PC-3 (cell line): Measurements from ENCODE around the gene HS2ST1.

Experiments
- EZH2 ChIP-seq: fragments of 300-600 bp; sonication (generic); IDR thresholded peaks from one replicate; pipeline ENCODE4 v1.6.1; 2017; ENCODE audit warnings: antibody characterized with exemption, mild to moderate bottlenecking, low read length; ENCODE audit not compliant: unreplicated experiment
- TF ChIP-seq, protein P1 (sequence below): fragments of 300-600 bp; sonication (generic); conservative IDR thresholded peaks from 2 replicates; pipeline ENCODE4 v1.5.1; 2017; ENCODE audit warnings: antibody characterized with exemption, low read depth, mild to moderate bottlenecking, low read length

DNA sequence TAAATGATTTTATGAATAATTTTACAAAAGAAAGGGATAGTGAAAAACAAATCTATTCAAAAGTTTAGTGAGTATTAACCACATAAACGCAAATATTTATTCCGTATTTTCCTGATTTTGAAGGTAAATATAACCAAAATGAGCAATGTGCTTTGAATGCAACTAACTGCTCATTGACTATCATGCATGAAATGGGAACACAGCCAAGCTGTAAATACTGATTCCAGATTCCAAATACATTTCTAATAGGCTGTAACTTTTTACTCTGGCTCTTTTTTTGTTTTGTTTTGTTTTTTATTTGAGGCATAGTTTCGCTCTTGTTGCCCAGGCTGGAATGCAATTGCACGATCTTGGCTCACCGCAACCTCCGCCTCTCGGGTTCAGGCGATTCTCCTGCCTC, 42.3 kb upstream of the HS2ST1 start:
- no peak for TF ChIP-seq EZH2
- TF ChIP-seq, protein P1, sequence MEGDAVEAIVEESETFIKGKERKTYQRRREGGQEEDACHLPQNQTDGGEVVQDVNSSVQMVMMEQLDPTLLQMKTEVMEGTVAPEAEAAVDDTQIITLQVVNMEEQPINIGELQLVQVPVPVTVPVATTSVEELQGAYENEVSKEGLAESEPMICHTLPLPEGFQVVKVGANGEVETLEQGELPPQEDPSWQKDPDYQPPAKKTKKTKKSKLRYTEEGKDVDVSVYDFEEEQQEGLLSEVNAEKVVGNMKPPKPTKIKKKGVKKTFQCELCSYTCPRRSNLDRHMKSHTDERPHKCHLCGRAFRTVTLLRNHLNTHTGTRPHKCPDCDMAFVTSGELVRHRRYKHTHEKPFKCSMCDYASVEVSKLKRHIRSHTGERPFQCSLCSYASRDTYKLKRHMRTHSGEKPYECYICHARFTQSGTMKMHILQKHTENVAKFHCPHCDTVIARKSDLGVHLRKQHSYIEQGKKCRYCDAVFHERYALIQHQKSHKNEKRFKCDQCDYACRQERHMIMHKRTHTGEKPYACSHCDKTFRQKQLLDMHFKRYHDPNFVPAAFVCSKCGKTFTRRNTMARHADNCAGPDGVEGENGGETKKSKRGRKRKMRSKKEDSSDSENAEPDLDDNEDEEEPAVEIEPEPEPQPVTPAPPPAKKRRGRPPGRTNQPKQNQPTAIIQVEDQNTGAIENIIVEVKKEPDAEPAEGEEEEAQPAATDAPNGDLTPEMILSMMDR, result no peak
